Measurements from ENCODE around the gene MYO1D.

MYO1D gene

GRCh38 chr17:32496395-32497073 is 380.4 kb downstream of the MYO1D start:
- DNase-seq: no peak

- no peak for DNase-seq
Measured at GRCh38 chr17:32495359-32496231, 381.3 kb downstream of the MYO1D start.

GRCh38 chr17:32494621-32495358 is 382.1 kb downstream of the MYO1D start:
- no peak for DNase-seq

GRCh38 chr17:32493976-32494513 is 382.9 kb downstream of the MYO1D start:
- DNase-seq: no peak

- no peak for DNase-seq
Measured at GRCh38 chr17:32493571-32493970, 383.4 kb downstream of the MYO1D start.

- DNase-seq: no peak
Measured at GRCh38 chr17:32492648-32493289, 384.2 kb downstream of the MYO1D start.

- no peak for DNase-seq
Measured at GRCh38 chr17:32492264-32492589, 384.7 kb downstream of the MYO1D start.

GRCh38 chr17:32491371-32492263 is 385.3 kb downstream of the MYO1D start:
- DNase-seq: no peak

GRCh38 chr17:32490101-32490482 is 386.8 kb downstream of the MYO1D start:
- no peak for DNase-seq

GRCh38 chr17:32489320-32490100 is 387.4 kb downstream of the MYO1D start:
- no peak for DNase-seq

GRCh38 chr17:32488604-32489180 is 388.2 kb downstream of the MYO1D start:
- DNase-seq: no peak

- DNase-seq: no peak
Measured at GRCh38 chr17:32488177-32488542, 388.8 kb downstream of the MYO1D start.

GRCh38 chr17:32487473-32488176 is 389.3 kb downstream of the MYO1D start:
- no peak for DNase-seq

GRCh38 chr17:32486701-32487472 is 390.0 kb downstream of the MYO1D start, which contains the start of gene CDK5R1:
Gene CDK5R1 (plus strand): TSS chr17:32486993. CDS start chr17:32487621, 628 bp downstream.
- DNase-seq: no peak

- no peak for DNase-seq
Measured at GRCh38 chr17:32486111-32486700, 390.7 kb downstream of the MYO1D start.

GRCh38 chr17:32485261-32486110 is 391.4 kb downstream of the MYO1D start:
- no peak for DNase-seq

GRCh38 chr17:32484628-32485027 is 392.3 kb downstream of the MYO1D start:
- DNase-seq: no peak

- DNase-seq: no peak
Measured at GRCh38 chr17:32484041-32484461, 392.9 kb downstream of the MYO1D start.
